ENCODE measurements around the gene MAPKAPK3. TPM values are rescaled to one million over a fixed set of nuclear protein-coding genes. Genes with fewer than 3 reads are reported as not detected.

Gene MAPKAPK3
- total RNA-seq: 47.7 and 50.7 TPM in 2 replicates

DNA sequence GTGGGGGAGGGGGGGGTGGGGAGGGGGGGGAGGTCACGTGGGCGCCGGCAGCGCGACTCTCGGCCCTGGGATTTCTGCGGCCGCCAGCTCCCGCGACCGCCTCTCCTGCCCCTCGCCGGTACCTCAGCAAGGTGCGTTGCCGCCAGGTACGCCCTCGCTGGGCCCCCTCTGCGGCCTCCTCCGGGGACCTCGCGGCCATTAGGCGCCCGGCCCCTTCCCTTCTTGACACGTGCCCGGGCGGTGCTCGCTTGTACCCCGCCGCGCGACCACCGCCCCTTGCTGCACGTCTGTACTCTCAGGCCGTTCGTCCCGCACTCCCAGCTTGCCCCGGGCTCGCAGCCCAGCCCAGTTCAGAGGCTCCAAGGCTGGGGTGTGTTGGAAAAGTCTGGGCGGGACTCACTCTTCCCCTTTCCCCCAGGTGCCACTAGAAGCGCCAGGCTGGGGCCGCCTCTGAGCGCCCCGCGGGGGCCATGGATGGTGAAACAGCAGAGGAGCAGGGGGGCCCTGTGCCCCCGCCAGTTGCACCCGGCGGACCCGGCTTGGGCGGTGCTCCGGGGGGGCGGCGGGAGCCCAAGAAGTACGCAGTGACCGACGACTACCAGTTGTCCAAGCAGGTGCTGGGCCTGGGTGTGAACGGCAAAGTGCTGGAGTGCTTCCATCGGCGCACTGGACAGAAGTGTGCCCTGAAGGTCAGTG, at the start of gene MAPKAPK3:
Gene MAPKAPK3 (plus strand): TSS at position 56 of the 696 bp plus-strand sequence. CDS start 415 bp downstream, at position 471.

DNA sequence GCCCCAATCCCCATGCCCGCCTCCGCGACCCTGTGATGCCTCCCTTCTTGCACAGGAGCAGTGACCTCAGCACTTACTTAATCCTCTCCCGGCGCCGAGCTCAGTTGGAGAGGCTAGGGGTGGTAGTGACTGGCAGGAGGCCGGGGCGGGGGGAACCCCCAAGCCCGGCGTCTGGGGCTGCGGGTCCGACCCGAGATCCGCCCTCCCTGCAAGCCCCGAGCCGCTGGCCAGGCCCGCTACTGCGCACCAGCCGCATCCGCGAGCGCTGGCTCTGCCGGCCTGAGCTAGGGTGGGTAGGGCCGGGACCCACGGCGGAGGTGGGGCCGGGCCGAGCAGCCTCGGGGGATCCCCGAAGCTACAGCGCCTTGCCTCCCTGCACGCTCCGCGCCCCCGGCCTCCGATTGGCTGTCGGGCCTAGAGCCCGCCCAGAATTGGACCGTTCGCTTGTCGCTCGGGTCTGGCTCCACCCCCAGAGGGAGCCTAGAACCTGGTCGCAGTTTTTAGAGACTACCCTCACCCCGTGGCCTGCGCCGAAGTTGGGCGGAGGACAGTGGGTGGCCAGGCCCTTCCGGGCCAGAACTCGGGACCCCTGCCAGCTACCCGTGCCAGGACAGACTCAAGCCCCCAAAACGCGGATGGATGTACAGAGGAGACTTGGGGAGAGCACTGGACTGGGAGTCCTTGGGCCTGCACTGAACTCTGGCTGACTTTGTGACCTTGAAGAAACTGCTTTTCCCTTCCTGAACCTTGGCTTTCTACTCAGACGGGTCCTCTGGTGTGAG, 49.4 kb upstream of the MAPKAPK3 start, which contains the start of gene C3orf18:
Gene C3orf18 (minus strand): TSS at position 362 of the 782 bp plus-strand sequence. CDS start 2,048 bp downstream, outside the sequence.

DNA sequence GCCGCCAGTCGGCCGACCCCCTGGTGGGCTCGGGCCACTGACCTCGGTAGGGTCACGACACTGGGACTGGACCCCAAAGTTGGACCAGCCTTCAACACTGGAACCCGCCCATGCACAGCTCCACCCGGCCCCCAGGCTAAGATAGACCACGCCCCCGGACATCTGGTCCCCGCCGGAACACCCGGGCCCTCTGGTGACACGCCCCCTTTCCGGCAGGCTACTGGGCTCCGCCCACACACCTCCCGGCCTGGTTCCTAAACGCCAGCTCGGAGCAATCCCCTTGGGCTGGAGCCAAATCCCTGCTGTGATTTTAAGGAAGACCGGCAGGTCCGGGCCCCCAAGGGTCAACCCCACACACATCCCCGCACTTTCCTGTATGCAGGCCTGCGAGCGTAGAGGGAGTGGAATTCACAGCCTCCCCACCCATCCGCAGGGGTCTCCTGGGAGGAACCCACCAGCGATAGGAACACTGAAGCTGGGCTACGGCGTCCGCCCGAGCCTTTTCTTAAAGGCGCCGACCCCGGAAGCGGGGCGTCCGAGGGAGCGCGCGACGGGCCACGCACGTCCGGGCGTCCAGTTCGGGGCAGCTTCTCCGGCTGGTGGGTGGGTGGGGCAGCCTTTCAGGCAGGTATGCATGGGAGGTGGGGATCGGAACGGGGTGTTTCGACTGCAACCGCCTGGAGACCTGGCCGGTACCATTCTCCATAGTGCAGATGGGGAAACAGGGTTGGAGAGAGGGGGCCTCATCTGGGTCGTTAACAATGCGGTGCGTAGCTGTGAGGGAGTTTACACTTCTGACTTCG, 47.8 kb upstream of the MAPKAPK3 start, which contains the start of gene HEMK1:
Gene HEMK1 (plus strand): TSS at position 576 of the 803 bp plus-strand sequence. CDS start 1,583 bp downstream, outside the sequence.

DNA sequence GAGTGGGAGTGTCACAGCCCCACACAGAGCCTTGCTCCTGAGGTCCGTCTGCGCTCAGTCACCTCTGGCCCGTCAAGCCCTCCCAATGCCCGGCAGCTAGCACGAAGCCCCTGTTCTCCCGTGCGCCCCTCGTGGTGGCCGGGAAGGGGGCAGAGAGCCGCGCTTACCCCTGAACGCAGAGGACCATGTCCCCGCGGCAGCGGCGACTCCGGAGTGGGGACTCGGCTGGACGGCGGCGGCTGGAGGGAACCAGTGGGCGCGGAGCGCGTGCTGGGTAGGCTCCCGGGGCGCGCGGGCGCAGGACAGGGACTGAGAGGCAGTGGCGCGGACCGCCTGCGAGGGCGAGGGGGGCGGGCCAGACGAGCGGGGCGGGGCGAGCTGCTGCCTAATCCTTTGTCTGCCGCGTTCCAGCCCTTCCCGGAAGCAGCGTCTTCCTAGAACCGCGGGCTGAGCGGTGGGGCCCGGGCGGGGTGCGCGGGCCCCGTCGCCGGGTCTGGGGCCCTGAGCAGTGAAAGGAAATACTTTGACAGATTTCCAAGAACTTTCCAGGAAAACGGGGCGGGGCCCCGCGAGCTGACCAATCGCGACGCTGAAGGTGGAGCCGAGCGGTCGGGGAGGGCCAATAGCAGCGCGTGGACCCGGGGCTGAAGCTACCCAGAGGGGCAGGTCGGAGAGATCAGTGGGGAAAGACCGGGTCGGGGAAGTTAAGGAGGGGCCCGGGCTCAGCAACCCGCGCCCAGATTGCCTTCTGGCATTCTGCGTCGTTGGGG, 5.3 kb upstream of the MAPKAPK3 start, which contains the start of gene CISH:
Gene CISH (minus strand): TSS at position 311 of the 770 bp plus-strand sequence. CDS start 124 bp downstream, at position 187.

DNA sequence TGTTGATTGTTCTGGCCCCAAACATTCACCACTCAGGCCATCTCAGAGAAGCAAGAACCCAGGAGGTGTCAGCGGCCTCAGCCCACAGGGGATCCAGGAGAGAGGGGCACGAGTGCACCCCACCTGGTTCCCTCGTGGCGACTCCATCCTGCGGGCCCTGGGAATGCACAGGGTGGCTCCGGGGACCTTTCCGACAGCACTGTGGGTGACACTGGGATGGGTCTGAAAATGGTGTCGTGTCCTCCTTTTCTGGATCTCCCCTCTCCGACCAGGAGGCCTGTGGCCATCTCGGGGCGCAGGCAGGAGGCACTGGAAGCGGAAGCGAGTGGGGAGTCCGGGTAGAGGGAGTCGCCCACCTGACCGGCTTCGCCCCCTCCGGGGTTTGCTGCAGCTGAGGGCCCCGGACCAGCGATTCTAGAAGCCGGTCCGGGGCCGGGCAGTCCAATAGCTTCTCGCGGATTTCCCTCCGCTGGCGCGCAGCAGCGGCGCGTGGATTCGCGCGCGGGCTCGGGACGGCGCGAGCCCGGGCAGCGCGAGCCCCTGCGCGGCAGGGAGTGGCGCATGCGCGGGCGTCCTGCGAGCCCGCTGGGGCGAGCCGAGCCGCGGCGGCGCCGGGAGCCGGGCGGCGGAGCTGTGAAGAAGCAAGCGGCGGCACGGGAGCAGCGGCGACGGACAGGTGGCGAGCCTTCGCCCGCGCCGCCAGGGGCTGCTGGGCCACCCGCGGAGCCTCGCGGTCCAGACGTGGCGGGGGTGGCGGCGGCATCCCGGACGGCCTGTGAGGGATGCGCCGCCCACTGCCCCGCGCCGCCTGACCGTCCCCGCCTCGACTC, 57.6 kb downstream of the MAPKAPK3 start, which contains the start of gene DOCK3:
Gene DOCK3 (plus strand): TSS at position 579 of the 830 bp plus-strand sequence. CDS start 337 bp downstream, outside the sequence.

Small RNA genes within 50 kb of the gene (small RNA-seq; reads per million reads assigned to genes)
- gene MIR4787 (ENCODE audit: low replicate concordance): not detected
- not detected for gene PPIAP69 (ENCODE audit: low replicate concordance)

Other genes starting within 250 kb of the MAPKAPK3 start
- gene CACNA2D2, start 113.5 kb upstream of the MAPKAPK3 start, total RNA-seq: not detected in 2 replicates
- 4.2 and 6.3 TPM in 2 replicates for gene C3orf18, start 49.4 kb upstream of the MAPKAPK3 start, total RNA-seq
- 8.1 and 15.7 TPM in 2 replicates for gene HEMK1, start 47.6 kb upstream of the MAPKAPK3 start, total RNA-seq
- 0.72 and 2.0 TPM in 2 replicates for gene CISH, start 5.4 kb upstream of the MAPKAPK3 start, total RNA-seq
- gene DOCK3, start 57.8 kb downstream of the MAPKAPK3 start, total RNA-seq: under 0.01 and 0.22 TPM in 2 replicates